ENCODE data around the gene MSLN. TPM values are rescaled to one million over a fixed set of nuclear protein-coding genes. Genes with fewer than 3 reads are reported as not detected.
"Not testable (repeated sequence)": the region's sequence is repeated elsewhere in the genome, so short reads cannot be mapped to it uniquely, and the experiment has no call there.

The MSLN gene
- polyA plus RNA-seq, 2 of the 4 experiments (the other 2 are of a cell fraction) = 2.4 to 3.6 TPM

GRCh38 chr16:776298-776697 is 15.8 kb downstream of the MSLN start:
- H3K9me3 ChIP-seq; H3K4me1 ChIP-seq; H3K4me2 ChIP-seq; FAIRE-seq; ATAC-seq; H3K4me3 ChIP-seq; POLR2A ChIA-PET; DNase-seq (ENCODE audit: low read depth in 1 of 2, low spot score in 1 of 2); H3K27ac ChIP-seq: not testable (repeated sequence)
- 90% methylated on average over 10 of the region's 10 CpGs for WGBS (ENCODE audit: missing lambda C conversion rate)
- CTCF ChIA-PET = interaction anchor here (1.1 to 3.3 kb wide), 3 partner anchors 9 to 30 kb away, joined by 3 to 26 read pairs (median 6); no protein-coding TSS in a partner anchor

GRCh38 chr16:776824-777223 is 16.3 kb downstream of the MSLN start:
- no peak overlapping the region for H3K27ac ChIP-seq
- no peaks in the 10 kb centered on the region for H3K4me1 ChIP-seq
- no peak for FAIRE-seq
- CTCF ChIA-PET = interaction anchor here (2.0 to 3.3 kb wide), 2 partner anchors 9 to 31 kb away, joined by 6 to 26 read pairs; no protein-coding TSS in a partner anchor
- DNase-seq (ENCODE audit: low read depth in 1 of 2, low spot score in 1 of 2) = no peak
- no peak for ATAC-seq
- no peaks in the 10 kb centered on the region for H3K9me3 ChIP-seq
- no peak for TF ChIP-seq BCL3 (IDR thresholded peaks at IDR 0.05)
- TF ChIP-seq E2F6 (IDR thresholded peaks at IDR 0.05; ENCODE audit: borderline replicate concordance, low read depth) = no peak
- no peak for TF ChIP-seq USF2 (IDR thresholded peaks at IDR 0.05)
- no peak for TF ChIP-seq NPAS2 (CRISPR knock-in tag; IDR thresholded peaks at IDR 0.05; ENCODE audit: borderline replicate concordance)
- TF ChIP-seq MYC (IDR thresholded peaks at IDR 0.05; ENCODE audit: borderline replicate concordance, low read length) = no peak
- no peak for TF ChIP-seq EHMT2 (IDR thresholded peaks at IDR 0.05; ENCODE audit: low read depth)
- TF ChIP-seq KDM5A (IDR thresholded peaks at IDR 0.05) = no peak
- no peak for TF ChIP-seq POLR2AphosphoS2 (conservative IDR thresholded peaks at IDR 0.05; ENCODE audit: low read length)
- no peak for TF ChIP-seq SMC3 (IDR thresholded peaks at IDR 0.05)
- no peak for TF ChIP-seq MAZ (IDR thresholded peaks at IDR 0.05; ENCODE audit: borderline replicate concordance, low read depth, low read length)
- no peak overlapping the region for H3K4me2 ChIP-seq
- POLR2A ChIA-PET = no interaction called here
- H3K4me3 ChIP-seq = no peak overlapping the region
- 87% methylated on average over 9 of the region's 9 CpGs for WGBS (ENCODE audit: missing lambda C conversion rate)

- CTCF ChIA-PET = interaction anchor here (1.1 to 10.1 kb wide), 5 partner anchors 7 to 58 kb away, joined by 3 to 205 read pairs (median 6); partner anchors contain the start of genes CHTF18, CIAO3 and RPUSD1
- Histone ChIP-seq H3K9me3 (no peaks in the 10 kb centered on the region), H3K4me1 (0 out of 3 replicates have a peak, but pooled peaks cover 3% of the 10 kb centered on the region), H3K4me2 (no peak overlapping the region), H3K4me3 (no peak overlapping the region), H3K27ac (no peak overlapping the region)
- no peak for DNase-seq (ENCODE audit: low read depth in 1 of 2, low spot score in 1 of 2)
- TF ChIP-seq MYC (IDR thresholded peaks at IDR 0.05; ENCODE audit: borderline replicate concordance, low read length) (no peak), NFE2L2 (conservative IDR thresholded peaks at IDR 0.05; ENCODE audit: low read length) (no peak), NR3C1 (IDR thresholded peaks at IDR 0.05) (no peak), EHMT2 (IDR thresholded peaks at IDR 0.05; ENCODE audit: low read depth) (no peak), ZC3H11A (IDR thresholded peaks at IDR 0.05) (no peak), HOXA7 (CRISPR knock-in tag; IDR thresholded peaks at IDR 0.05) (no peak), EP300 (IDR thresholded peaks at IDR 0.05) (no peak), ZSCAN20 (CRISPR knock-in tag; IDR thresholded peaks at IDR 0.05) (no peak), RAD21 (conservative IDR thresholded peaks at IDR 0.05 in 1 of 2, IDR thresholded peaks at IDR 0.05 in 1 of 2) (no peak), ATOH8 (CRISPR knock-in tag; IDR thresholded peaks at IDR 0.05; ENCODE audit: low read depth) (no peak)
- 42% methylated on average over 15 of the region's 16 CpGs for WGBS (ENCODE audit: missing lambda C conversion rate)
- ATAC-seq = peak; percentile 2 to 3; a peak in 3 of 6 replicates
- FAIRE-seq = no peak
- POLR2A ChIA-PET = no interaction called here
These were observed 17.3 kb downstream of the MSLN start for GRCh38 chr16:777826-778225.
